MCF 10A (cell line): ENCODE data around the gene ZNF655. TPM values are rescaled to one million over a fixed set of nuclear protein-coding genes. Genes with fewer than 3 reads are reported as not detected.
"Not testable (repeated sequence)": the region's sequence is repeated elsewhere in the genome, so short reads cannot be mapped to it uniquely, and the experiment has no call there.

Experiments
- BruUV-seq: library from RNA; stranded (reverse); fragments of 400-500 nt; replicated peaks from 2 replicates; lab custom pipeline; 2021; lab: Mats Ljungman, UMichigan
- CTCF ChIA-PET: fragments of 300-600 bp; sonication (Branson Sonifier 250); formaldehyde crosslinking; extraction: SDS; loops from one replicate; lab custom pipeline; 2021; ENCODE audit warnings: antibody characterized with exemption, inconsistent platforms; lab: Yijun Ruan, JAX
- POLR2A ChIA-PET: fragments of 300-600, 350-650 bp; sonication (Branson Sonifier 250); formaldehyde crosslinking; extraction: SDS; loops from one replicate; lab custom pipeline; 2020; ENCODE audit warnings: antibody characterized with exemption, inconsistent platforms; lab: Yijun Ruan, JAX
- DNase-seq: peaks from one replicate; pipeline ENCODE4 v3.0.0-alpha.2; 2018; ENCODE audit not compliant: unreplicated experiment
- H3K27ac Mint-ChIP-seq: one replicate; pipeline ENCODE4 v1.8.0; 2022; ENCODE audit warnings: mild to moderate bottlenecking, low read depth, mixed read lengths; ENCODE audit not compliant: unreplicated experiment
- H3K27me3 Mint-ChIP-seq: one replicate; pipeline ENCODE4 v1.8.0; 2022; ENCODE audit warnings: mixed read lengths; ENCODE audit not compliant: insufficient read depth, unreplicated experiment
- H3K36me3 Mint-ChIP-seq: one replicate; pipeline ENCODE4 v1.8.0; 2022; ENCODE audit warnings: mild to moderate bottlenecking, moderate library complexity, mixed read lengths; ENCODE audit not compliant: insufficient read depth, unreplicated experiment
- H3K4me1 Mint-ChIP-seq: one replicate; pipeline ENCODE4 v1.8.0; 2022; ENCODE audit warnings: mixed read lengths; ENCODE audit not compliant: insufficient read depth, unreplicated experiment
- H3K4me3 Mint-ChIP-seq: one replicate; pipeline ENCODE4 v1.8.0; 2022; ENCODE audit warnings: mild to moderate bottlenecking, moderate library complexity, mixed read lengths; ENCODE audit not compliant: unreplicated experiment
- H3K9me3 Mint-ChIP-seq: one replicate; pipeline ENCODE4 v1.8.0; 2022; ENCODE audit warnings: mixed read lengths; ENCODE audit not compliant: unreplicated experiment
- CTCF ChIP-seq: fragments of 200-600 bp; IDR thresholded peaks from one replicate; pipeline ENCODE4 v1.8.0; 2022; ENCODE audit warnings: antibody characterized with exemption, mild to moderate bottlenecking; ENCODE audit not compliant: unreplicated experiment
- intact Hi-C: fragments of 100-400 bp; cut with micrococcal nuclease; formaldehyde crosslinking; loops from 2 replicates; pipeline ENCODE4 v1.14.1; 2022
- total RNA-seq: library from RNA; stranded (reverse); gene quantifications from 2 replicates; pipeline ENCODE4 v1.2.3, GENCODE V29; 2022

Gene ZNF655
- total RNA-seq, 1 experiment from 2014 or later = 89.9 TPM

GRCh38 chr7:99562832-99563231 is 4.4 kb downstream of the ZNF655 start:
- H3K4me3 Mint-ChIP-seq = peak overlapping the region; percentile 85
- peaks cover 39% of the 10 kb centered on the region for H3K4me1 Mint-ChIP-seq
- no peaks in the 10 kb centered on the region for H3K9me3 Mint-ChIP-seq
- BruUV-seq = no TSS peak
- ChIA-PET POLR2A (interaction anchor here (0.5 to 1.8 kb wide), 10 partner anchors 9 to 1049 kb away, joined by 3 to 10 read pairs (median 4); partner anchors contain the start of genes FAM200A and ZSCAN25), CTCF (no interaction called here)
- peaks cover 74% of the 10 kb centered on the region for H3K36me3 Mint-ChIP-seq
- peak; percentile 97 for DNase-seq
- peak overlapping the region; percentile 86 for H3K27ac Mint-ChIP-seq
- H3K27me3 Mint-ChIP-seq = no peaks in the 10 kb centered on the region
- intact Hi-C loops = no loop called here
- TF ChIP-seq CTCF = no peak

GRCh38 chr7:99563650-99564049 is 5.2 kb downstream of the ZNF655 start:
- no TSS peak for BruUV-seq
- H3K4me1 Mint-ChIP-seq = peaks cover 39% of the 10 kb centered on the region
- ChIA-PET CTCF (no interaction called here), POLR2A (interaction anchor here (0.5 to 1.8 kb wide), 12 partner anchors 8 to 566 kb away, joined by 3 to 10 read pairs (median 4); partner anchors contain the start of genes FAM200A, ZNF394 and ZSCAN25)
- H3K9me3 Mint-ChIP-seq = no peaks in the 10 kb centered on the region
- H3K27me3 Mint-ChIP-seq = no peaks in the 10 kb centered on the region
- TF ChIP-seq CTCF = no peak
- intact Hi-C loops = no loop called here
- H3K27ac Mint-ChIP-seq = peak overlapping the region; percentile 86
- peak overlapping the region; percentile 61 for H3K4me3 Mint-ChIP-seq
- DNase-seq = peak; percentile 42
- peaks cover 78% of the 10 kb centered on the region for H3K36me3 Mint-ChIP-seq

GRCh38 chr7:99568770-99569169 is 10.3 kb downstream of the ZNF655 start:
- BruUV-seq, H3K4me1 Mint-ChIP-seq, H3K27me3 Mint-ChIP-seq, H3K4me3 Mint-ChIP-seq, DNase-seq, intact Hi-C loops, H3K9me3 Mint-ChIP-seq, H3K27ac Mint-ChIP-seq: not testable (repeated sequence)
- ChIA-PET POLR2A (interaction anchor here (1.5 kb wide), 1 partner anchor 10 kb away, joined by 4 read pairs; the partner anchor contains the start of gene ZNF655), CTCF (interaction anchor here (0.7 kb wide), 1 partner anchor 47 kb away, joined by 4 read pairs; the partner anchor contains the start of gene ZSCAN25)
- peaks cover 83% of the 10 kb centered on the region for H3K36me3 Mint-ChIP-seq

GRCh38 chr7:99571768-99572167 is 13.3 kb downstream of the ZNF655 start:
- no peak for DNase-seq
- H3K36me3 Mint-ChIP-seq = peaks cover 70% of the 10 kb centered on the region
- H3K27ac Mint-ChIP-seq = peak overlapping the region; percentile 46
- peaks cover 6% of the 10 kb centered on the region for H3K9me3 Mint-ChIP-seq
- ChIA-PET POLR2A (interaction anchor here (0.6 to 3.1 kb wide), 4 partner anchors 9 to 26 kb away, joined by 3 to 23 read pairs (median 4); partner anchors contain the start of genes TMEM225B and ZNF655), CTCF (interaction anchor here (0.5 kb wide), 1 partner anchor 105 kb away, joined by 3 read pairs; no protein-coding TSS in a partner anchor)
- no TSS peak for BruUV-seq
- H3K4me3 Mint-ChIP-seq = no peak overlapping the region
- H3K27me3 Mint-ChIP-seq = no peaks in the 10 kb centered on the region
- intact Hi-C loops = no loop called here
- no peak for TF ChIP-seq CTCF
- no peaks in the 10 kb centered on the region for H3K4me1 Mint-ChIP-seq
